Measurements from ENCODE around the gene LATS2. TPM values are rescaled to one million over a fixed set of nuclear protein-coding genes. Genes with fewer than 3 reads are reported as not detected.

Gene LATS2
- 13.9 TPM for polyA plus RNA-seq (2012; ENCODE audit: insufficient read length, low read depth)

DNA sequence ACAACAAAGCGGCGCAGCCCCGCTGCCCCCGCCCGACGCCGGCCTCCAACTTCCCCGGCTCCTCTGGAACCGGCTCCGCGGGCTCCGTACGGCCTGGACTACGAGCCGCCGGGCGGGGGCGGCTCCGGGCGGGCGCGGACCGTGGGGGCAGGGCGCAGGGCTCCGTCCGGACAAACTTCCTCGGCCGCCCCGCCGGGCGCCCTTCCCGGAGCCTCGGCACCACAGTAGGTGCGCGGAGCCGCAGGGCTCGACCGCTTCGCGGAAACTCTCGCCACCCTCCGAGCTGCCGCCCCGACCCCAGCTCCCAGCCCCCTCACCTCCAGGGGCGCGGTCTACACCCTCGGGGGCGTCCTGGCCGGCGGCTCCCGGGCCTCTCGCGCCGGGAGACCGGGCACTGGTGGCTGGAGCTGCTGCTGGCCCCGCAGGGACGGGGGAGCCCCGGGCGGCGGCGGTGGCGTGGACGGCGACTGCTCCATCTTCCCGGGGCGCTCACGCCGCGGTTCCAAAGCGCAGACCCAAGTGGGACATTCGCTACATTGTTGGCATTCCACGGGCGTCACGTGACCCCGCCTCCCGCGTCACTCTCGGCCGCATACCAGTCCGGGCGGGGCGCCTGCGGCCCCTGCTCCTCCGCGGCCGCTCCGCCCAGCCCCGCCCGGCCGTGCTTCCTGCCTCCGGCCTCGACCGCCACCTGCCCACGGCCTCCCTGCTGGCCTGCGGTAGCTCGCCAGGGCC is at the start of gene LATS2:
LATS2 (minus strand) TSS at position 558 of the 735 bp plus-strand sequence. CDS start 15,560 bp downstream, outside the sequence.
- TF ChIP-seq FOXP2 (optimal IDR thresholded peaks at IDR 0.05; ENCODE audit: borderline replicate concordance, extremely low read depth, extremely low read length, insufficient read depth) (peak; percentile 57), SIN3A (IDR thresholded peaks at IDR 0.05; ENCODE audit: borderline replicate concordance, insufficient read depth, low read length) (no peak), TAF1 (IDR thresholded peaks at IDR 0.05; ENCODE audit: borderline replicate concordance, insufficient read depth, low read length) (0 out of 2 replicates have a peak, but pooled peaks have one; percentile 59), POLR2AphosphoS5 (IDR thresholded peaks at IDR 0.05; ENCODE audit: low read depth, low read length) (peak; percentile 52)
- TF ChIP-seq, protein P1, sequence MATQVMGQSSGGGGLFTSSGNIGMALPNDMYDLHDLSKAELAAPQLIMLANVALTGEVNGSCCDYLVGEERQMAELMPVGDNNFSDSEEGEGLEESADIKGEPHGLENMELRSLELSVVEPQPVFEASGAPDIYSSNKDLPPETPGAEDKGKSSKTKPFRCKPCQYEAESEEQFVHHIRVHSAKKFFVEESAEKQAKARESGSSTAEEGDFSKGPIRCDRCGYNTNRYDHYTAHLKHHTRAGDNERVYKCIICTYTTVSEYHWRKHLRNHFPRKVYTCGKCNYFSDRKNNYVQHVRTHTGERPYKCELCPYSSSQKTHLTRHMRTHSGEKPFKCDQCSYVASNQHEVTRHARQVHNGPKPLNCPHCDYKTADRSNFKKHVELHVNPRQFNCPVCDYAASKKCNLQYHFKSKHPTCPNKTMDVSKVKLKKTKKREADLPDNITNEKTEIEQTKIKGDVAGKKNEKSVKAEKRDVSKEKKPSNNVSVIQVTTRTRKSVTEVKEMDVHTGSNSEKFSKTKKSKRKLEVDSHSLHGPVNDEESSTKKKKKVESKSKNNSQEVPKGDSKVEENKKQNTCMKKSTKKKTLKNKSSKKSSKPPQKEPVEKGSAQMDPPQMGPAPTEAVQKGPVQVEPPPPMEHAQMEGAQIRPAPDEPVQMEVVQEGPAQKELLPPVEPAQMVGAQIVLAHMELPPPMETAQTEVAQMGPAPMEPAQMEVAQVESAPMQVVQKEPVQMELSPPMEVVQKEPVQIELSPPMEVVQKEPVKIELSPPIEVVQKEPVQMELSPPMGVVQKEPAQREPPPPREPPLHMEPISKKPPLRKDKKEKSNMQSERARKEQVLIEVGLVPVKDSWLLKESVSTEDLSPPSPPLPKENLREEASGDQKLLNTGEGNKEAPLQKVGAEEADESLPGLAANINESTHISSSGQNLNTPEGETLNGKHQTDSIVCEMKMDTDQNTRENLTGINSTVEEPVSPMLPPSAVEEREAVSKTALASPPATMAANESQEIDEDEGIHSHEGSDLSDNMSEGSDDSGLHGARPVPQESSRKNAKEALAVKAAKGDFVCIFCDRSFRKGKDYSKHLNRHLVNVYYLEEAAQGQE (IDR thresholded peaks at IDR 0.05; ENCODE audit: insufficient read depth in 1 of 2, low read depth in 2 of 2, low read length in 2 of 2): no peak

DNA sequence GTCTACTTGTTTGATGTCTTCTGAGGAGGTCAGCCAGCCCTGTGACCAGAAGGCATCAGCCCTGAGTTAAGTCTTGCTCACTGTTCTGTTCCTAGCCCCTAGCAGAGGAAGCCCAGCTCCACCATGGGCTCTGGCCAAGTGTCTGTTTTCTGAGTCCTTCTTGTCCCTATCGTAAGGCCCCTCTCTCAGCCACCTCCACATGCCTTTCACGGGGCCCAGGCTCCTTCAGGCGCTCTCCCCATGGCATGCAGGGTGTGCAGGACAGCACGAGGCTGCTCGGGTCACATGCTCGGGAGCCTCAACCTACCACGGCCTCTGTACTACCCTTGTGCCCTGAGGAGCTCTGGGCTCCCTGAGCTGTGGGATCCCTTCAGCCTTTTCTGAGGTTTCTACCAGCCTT is 47.8 kb upstream of the LATS2 start:
- TF ChIP-seq FOXP2 (optimal IDR thresholded peaks at IDR 0.05; ENCODE audit: borderline replicate concordance, extremely low read depth, extremely low read length, insufficient read depth): no peak
- TF ChIP-seq SIN3A (IDR thresholded peaks at IDR 0.05; ENCODE audit: borderline replicate concordance, insufficient read depth, low read length): no peak
- TF ChIP-seq, protein P1 (IDR thresholded peaks at IDR 0.05; ENCODE audit: insufficient read depth in 1 of 2, low read depth in 2 of 2, low read length in 2 of 2): no peak
- TF ChIP-seq TAF1 (IDR thresholded peaks at IDR 0.05; ENCODE audit: borderline replicate concordance, insufficient read depth, low read length): no peak
- TF ChIP-seq POLR2AphosphoS5 (IDR thresholded peaks at IDR 0.05; ENCODE audit: low read depth, low read length): no peak

GRCh38 chr13:21106089-21106488 is 44.7 kb upstream of the LATS2 start:
- TF ChIP-seq SIN3A (IDR thresholded peaks at IDR 0.05; ENCODE audit: borderline replicate concordance, insufficient read depth, low read length) (no peak), FOXP2 (optimal IDR thresholded peaks at IDR 0.05; ENCODE audit: borderline replicate concordance, extremely low read depth, extremely low read length, insufficient read depth) (no peak), POLR2AphosphoS5 (IDR thresholded peaks at IDR 0.05; ENCODE audit: low read depth, low read length) (no peak), TAF1 (IDR thresholded peaks at IDR 0.05; ENCODE audit: borderline replicate concordance, insufficient read depth, low read length) (no peak)
- TF ChIP-seq, protein P1 (IDR thresholded peaks at IDR 0.05; ENCODE audit: insufficient read depth in 1 of 2, low read depth in 2 of 2, low read length in 2 of 2): no peak

- no peak for TF ChIP-seq TAF1 (IDR thresholded peaks at IDR 0.05; ENCODE audit: borderline replicate concordance, insufficient read depth, low read length)
- TF ChIP-seq SIN3A (IDR thresholded peaks at IDR 0.05; ENCODE audit: borderline replicate concordance, insufficient read depth, low read length): no peak
- no peak for TF ChIP-seq POLR2AphosphoS5 (IDR thresholded peaks at IDR 0.05; ENCODE audit: low read depth, low read length)
- TF ChIP-seq FOXP2 (optimal IDR thresholded peaks at IDR 0.05; ENCODE audit: borderline replicate concordance, extremely low read depth, extremely low read length, insufficient read depth): no peak
- TF ChIP-seq, protein P1 (IDR thresholded peaks at IDR 0.05; ENCODE audit: insufficient read depth in 1 of 2, low read depth in 2 of 2, low read length in 2 of 2): no peak
Measured at GRCh38 chr13:21104199-21105019, 43.0 kb upstream of the LATS2 start.
